Measurements from ENCODE around the gene TAF1A.

The TAF1A gene

DNA sequence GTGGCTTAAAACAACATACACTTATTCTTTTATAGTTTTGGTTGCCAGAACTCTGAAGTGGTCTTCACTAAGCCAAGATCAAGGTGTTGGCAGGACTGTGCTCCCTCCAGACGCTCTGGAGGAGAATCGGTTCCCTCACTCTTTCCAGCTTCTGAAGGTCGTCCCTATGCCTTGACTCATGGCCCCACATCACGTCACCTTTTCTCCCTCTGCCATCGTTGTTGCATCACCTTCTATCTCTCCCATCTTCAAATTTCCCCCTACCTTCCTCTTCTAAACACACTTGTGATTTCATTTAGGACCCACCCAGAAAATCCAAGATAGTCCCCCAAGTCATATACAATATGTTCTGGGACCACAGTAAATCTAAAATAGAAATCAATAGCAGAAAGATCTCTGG is 54.3 kb downstream of the TAF1A start:
- DNase-seq (ENCODE audit: low read depth) = no peak

DNA sequence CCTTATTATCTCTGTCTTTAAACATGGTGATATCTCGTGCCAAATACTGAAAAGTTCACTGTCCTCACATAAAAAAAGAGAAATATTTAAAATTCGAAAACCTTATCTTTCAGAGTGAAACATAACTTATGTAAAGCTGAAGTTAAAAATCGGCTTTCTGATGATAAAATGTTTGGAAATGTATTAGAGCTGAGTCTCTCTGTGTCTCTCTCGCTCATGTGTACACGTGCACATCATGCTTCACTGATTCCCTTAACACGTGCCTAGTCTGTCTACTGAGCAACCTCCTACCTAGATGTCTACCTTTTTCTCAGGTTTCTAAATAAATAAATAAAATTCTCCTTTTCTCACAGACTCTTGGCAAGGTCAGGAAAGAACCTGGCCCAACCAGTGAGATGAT is 58.9 kb downstream of the TAF1A start:
- no peak for DNase-seq (ENCODE audit: low read depth)

DNA sequence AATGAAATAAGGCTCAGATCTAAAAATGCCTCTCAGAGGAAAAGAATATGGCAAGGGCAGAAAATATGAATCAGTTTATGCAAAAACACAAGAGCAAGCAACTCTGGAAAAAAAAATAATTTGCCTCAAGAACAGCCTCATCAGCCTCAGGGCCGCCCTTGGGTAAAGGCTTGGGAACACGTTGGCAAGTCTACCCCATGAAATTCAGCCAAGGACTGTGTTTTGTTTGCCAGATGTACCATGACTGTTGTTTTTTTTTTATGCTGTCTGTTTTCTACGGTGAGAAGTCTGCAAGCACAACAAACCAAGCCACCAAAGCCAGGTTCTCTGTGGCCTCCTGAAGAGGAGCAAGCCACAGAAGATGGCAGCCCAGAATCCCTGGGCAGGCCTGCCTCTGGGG is 59.8 kb downstream of the TAF1A start:
- DNase-seq (ENCODE audit: low read depth) = no peak

DNA sequence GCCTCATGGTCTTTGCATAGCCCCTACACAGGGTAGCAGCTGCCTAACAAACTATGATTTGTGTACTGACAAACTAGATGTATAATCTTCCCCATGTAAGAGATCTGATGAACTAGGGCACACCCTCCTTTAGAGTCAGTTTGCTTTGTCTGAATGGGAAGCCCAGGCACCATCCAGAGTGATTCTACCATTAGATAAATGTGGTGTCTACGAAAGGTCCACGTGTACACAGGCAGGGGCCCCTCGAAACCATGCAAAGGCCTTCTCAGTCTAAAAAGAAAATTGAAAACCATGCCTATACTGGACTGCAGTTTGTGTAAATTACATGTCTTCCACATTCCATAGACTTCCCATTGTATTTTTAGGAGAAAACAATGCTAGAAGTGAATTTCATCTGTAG is 60.6 kb downstream of the TAF1A start:
- no peak for DNase-seq (ENCODE audit: low read depth)

DNA sequence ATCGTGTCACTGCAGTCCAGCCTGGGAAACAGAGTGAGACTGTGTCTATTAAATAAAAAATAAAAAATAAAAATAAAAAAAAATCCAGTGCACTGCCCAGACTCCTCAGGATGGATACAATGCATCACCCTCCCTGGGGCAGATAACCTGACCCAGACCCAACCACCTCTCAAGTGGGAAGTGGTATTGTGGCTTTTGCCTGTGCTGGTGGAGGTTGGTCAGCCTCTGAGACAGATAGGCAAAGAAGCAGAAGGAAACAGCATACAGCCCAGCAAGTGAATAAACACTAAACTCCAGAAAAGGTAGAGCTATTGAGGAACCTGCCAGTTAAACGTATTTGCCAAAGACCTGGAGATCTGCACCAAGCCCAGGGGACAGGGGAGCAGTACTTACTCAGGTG is 63.8 kb downstream of the TAF1A start:
- DNase-seq (ENCODE audit: low read depth) = no peak

DNA sequence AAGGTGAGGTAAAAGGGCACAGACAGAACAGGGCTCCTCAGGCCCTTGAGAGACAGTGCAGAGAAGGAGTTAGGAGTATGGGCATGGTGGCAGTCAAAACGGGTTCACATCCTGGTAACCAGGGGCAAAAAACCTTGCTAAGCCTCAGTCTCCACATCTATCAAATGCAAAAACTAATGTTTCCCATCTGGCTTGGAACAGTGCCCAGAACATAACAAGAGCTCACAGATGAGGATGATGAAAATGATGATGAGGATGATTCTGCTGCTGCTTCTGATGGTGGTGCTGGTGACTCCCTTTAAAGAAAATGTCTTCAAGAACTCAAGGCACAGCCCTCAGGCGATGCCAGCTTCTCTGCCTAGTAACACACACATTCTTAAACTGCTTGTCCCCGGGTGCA is 65.9 kb downstream of the TAF1A start:
- DNase-seq (ENCODE audit: low read depth) = no peak

DNA sequence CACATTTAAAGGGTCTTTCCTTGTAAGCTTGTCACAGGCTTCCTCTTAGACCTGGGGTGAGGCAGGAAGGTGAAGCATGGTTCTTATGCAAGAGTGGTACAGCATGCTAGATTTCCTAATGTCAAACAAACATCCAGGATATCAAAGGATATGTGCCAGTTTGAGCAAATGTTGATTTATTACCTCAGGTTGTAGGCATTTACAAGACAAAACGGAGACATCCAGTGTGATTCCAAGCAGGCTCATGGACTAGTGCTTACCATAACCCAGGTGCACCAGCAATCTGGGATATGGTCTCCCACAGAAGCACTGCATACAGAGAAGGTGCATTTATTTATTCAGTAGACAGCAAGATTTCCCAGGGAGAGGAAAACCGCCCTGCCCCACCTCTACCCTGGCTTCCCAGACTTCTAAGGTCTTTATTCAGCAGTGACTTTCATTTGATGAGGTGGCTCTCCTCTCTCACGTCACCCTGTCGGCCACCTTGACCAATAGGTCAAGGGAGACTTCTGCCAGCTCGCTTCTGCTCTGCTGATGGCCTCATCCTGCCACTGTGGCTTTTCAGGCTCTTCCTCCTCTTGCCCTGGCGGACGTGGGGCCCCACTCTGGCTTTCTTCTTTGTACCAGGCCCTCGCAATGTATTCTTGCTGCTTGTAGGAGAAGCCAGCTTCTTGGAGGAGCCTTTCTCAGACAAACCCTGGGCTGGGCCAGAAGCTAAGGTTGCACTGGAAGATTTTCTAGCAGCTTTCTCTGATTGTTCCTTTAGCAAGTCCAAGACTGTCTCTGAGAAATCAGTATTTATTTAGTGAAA is 67.4 kb downstream of the TAF1A start:
- no peak for DNase-seq (ENCODE audit: low read depth)

DNA sequence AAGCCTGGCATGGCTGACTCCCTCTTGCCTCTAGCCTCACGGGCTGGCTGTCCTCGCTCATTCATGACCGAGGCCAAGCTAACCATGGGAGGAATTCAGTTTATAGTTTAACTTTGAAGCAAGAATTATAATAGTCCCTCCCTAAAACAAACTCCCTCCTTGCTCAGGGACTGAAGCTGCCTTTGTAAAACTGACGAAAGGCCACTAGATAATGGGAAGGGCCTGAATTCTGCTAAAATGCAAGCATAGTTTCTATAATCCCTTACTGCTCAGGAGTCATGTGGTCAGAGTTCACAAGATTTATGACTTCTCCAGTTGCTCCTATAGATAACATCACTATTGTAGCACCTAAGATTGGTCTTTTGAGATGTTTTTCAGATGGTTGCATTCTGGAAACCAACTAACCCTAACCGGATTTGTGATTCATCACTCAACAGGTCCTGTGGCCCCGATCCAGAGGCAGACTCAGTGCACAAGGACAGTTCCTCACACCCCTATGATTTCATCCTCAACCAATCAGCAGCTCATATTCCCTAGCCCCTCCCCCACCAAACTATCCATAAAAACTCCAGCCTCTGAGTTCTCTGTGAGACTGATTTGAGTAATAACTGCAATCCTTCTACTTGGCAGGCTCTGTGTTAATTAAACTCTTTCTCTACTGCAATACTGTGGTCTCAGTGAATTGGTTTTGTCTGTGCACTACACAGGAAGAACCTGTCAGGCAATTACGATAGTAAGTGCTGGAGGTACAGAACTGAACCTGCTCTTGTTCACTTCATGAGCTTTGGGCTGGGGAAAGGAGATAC is 68.2 kb downstream of the TAF1A start:
- peak; percentile 22 for DNase-seq (ENCODE audit: low read depth)

Data from non-pigmented ciliary epithelial cell (primary cell).